H1 (cell line): Measurements from ENCODE around the gene PDZRN3. TPM values are rescaled to one million over a fixed set of nuclear protein-coding genes. Genes with fewer than 3 reads are reported as not detected.
A peak's percentile ranks its signal among the peaks of the same experiment; 100 is the strongest.

Source experiments
- CTCF ChIA-PET: fragments of 300-600 bp; sonication (Branson Sonifier 250); formaldehyde crosslinking; loops from one replicate; lab custom pipeline; 2021; ENCODE audit not compliant: partially characterized antibody; lab: Charles Lee
- POLR2A ChIA-PET: fragments of 300-600 bp; sonication (Branson Sonifier 250); formaldehyde crosslinking; loops from one replicate; lab custom pipeline; 2021; ENCODE audit warnings: inconsistent platforms; ENCODE audit not compliant: partially characterized antibody; lab: Charles Lee
- DNase-seq, 2 experiments: peaks; one replicate each; pipeline versions ENCODE4 v3.0.0 to v3.0.0-alpha.2; 2010 to 2022; ENCODE audit warnings: low spot score in 2 of 2, low read depth in 1 of 2, mixed read lengths in 1 of 2
- FAIRE-seq: peaks from 2 replicates; lab custom pipeline; 2011; peaks lifted over from hg19 to GRCh38; lab: Jason Lieb, UNC
- H2AFZ ChIP-seq: 2 replicates; pipeline ENCODE4 v1.8.1; 2012; ENCODE audit warnings: low read length, inconsistent platforms
- H2AK5ac ChIP-seq: 2 replicates; pipeline ENCODE4 v1.6.1; 2013; ENCODE audit warnings: low read depth, low read length
- H2BK120ac ChIP-seq: replicated peaks from 2 replicates; pipeline ENCODE3; 2013; ENCODE audit warnings: low read depth, low read length, inconsistent platforms
- H2BK12ac ChIP-seq: 2 replicates; pipeline ENCODE4 v1.6.1; 2013; ENCODE audit warnings: low read depth, low read length
- H2BK15ac ChIP-seq: 2 replicates; pipeline ENCODE4 v1.6.1; 2013; ENCODE audit warnings: low read length
- H2BK20ac ChIP-seq: 2 replicates; pipeline ENCODE4 v1.6.1; 2013; ENCODE audit warnings: low read length
- H2BK5ac ChIP-seq: 2 replicates; pipeline ENCODE4 v1.6.1; 2013; ENCODE audit warnings: low read depth, low read length
- H3K14ac ChIP-seq: 2 replicates; pipeline ENCODE4 v1.6.1; 2013; ENCODE audit warnings: inconsistent platforms; ENCODE audit not compliant: insufficient read length
- H3K18ac ChIP-seq: 2 replicates; pipeline ENCODE4 v1.6.1; 2013; ENCODE audit warnings: low read length; ENCODE audit errors: extremely low read depth
- H3K23ac ChIP-seq: 2 replicates; pipeline ENCODE4 v1.6.1; 2013; ENCODE audit warnings: inconsistent platforms; ENCODE audit not compliant: insufficient read length
- H3K23me2 ChIP-seq: 2 replicates; pipeline ENCODE4 v1.6.1; 2013; ENCODE audit warnings: low read depth, low read length
- H3K27ac ChIP-seq: 2 replicates; pipeline ENCODE4 v1.6.1; 2011; ENCODE audit warnings: low read depth, low read length, inconsistent platforms
- H3K27me3 ChIP-seq, 4 experiments: replicated peaks in 1 of 4; 1 replicate in 1 of 4; 2 replicates in 3 of 4; pipeline versions ENCODE4 v1.6.1 to v1.8.1; 2011 to 2013; ENCODE audit warnings: low read length in 3 of 4, mild to moderate bottlenecking in 3 of 4, inconsistent platforms in 2 of 4, mixed read lengths in 2 of 4, moderate library complexity in 1 of 4; ENCODE audit not compliant: control insufficient read depth in 3 of 4, insufficient read depth in 3 of 4; ENCODE audit errors: extremely low read depth in 1 of 4
- H3K36me3 ChIP-seq, 4 experiments: 2 replicates each; pipeline versions ENCODE4 v1.6.1 to v1.8.1; 2011 to 2013; ENCODE audit warnings: mild to moderate bottlenecking in 4 of 4, low read length in 3 of 4, moderate library complexity in 2 of 4, control low read depth in 1 of 4, inconsistent platforms in 1 of 4; ENCODE audit not compliant: insufficient read depth in 4 of 4, control insufficient read depth in 2 of 4
- H3K4ac ChIP-seq: replicated peaks from 2 replicates; pipeline ENCODE3; 2013; ENCODE audit warnings: low read length, low read depth, mixed read lengths, inconsistent platforms; ENCODE audit not compliant: insufficient read length
- H3K4me1 ChIP-seq, 4 experiments: replicated peaks in 1 of 4; 1 replicate in 1 of 4; 2 replicates in 3 of 4; pipeline versions ENCODE4 v1.6.1 to v1.8.1; 2011 to 2013; ENCODE audit warnings: low read length in 3 of 4, inconsistent platforms in 2 of 4, mixed read lengths in 1 of 4; ENCODE audit not compliant: insufficient read depth in 4 of 4, control insufficient read depth in 3 of 4
- H3K4me2 ChIP-seq, 2 experiments: 2 replicates each; pipeline versions ENCODE4 v1.6.1 to v1.8.1; 2011 to 2013; ENCODE audit warnings: low read depth in 2 of 2, low read length in 2 of 2, control low read depth in 1 of 2, inconsistent platforms in 1 of 2, mild to moderate bottlenecking in 1 of 2; ENCODE audit not compliant: insufficient read depth in 1 of 2
- H3K4me3 ChIP-seq, 4 experiments: fragments of 200-600, 300-600 bp in 1 of 4; sonication (generic), shearing (Covaris generic), sonication (Bioruptor Twin) in 1 of 4; 2 replicates each; pipeline versions ENCODE4 v1.5.1 to v1.8.1; 2011 to 2016; ENCODE audit warnings: low read length in 4 of 4, low read depth in 3 of 4, control low read depth in 2 of 4, inconsistent platforms in 2 of 4, mild to moderate bottlenecking in 2 of 4, mixed read lengths in 1 of 4, moderate library complexity in 1 of 4; ENCODE audit not compliant: insufficient read depth in 2 of 4; ENCODE audit errors: extremely low read depth in 1 of 4
- H3K56ac ChIP-seq: replicated peaks from 2 replicates; pipeline ENCODE3; 2013; ENCODE audit warnings: low read depth, mild to moderate bottlenecking, mixed read lengths, low read length, inconsistent platforms; ENCODE audit not compliant: insufficient read length
- H3K79me1 ChIP-seq: 2 replicates; pipeline ENCODE4 v1.6.1; 2013; ENCODE audit warnings: low read depth, low read length, control low read depth
- H3K79me2 ChIP-seq, 2 experiments: 2 replicates each; pipeline versions ENCODE4 v1.6.1 to v1.8.1; 2012 to 2013; ENCODE audit warnings: low read length in 2 of 2, mild to moderate bottlenecking in 2 of 2, inconsistent platforms in 1 of 2; ENCODE audit not compliant: insufficient read depth in 2 of 2, control insufficient read depth in 1 of 2
- H3K9ac ChIP-seq, 4 experiments: replicated peaks in 1 of 4; 1 replicate in 1 of 4; 2 replicates in 3 of 4; pipeline versions ENCODE4 v1.6.1 to v1.8.1; 2011 to 2013; ENCODE audit warnings: low read depth in 3 of 4, low read length in 3 of 4, control low read depth in 2 of 4, mild to moderate bottlenecking in 2 of 4, moderate library complexity in 2 of 4, inconsistent platforms in 1 of 4; ENCODE audit errors: extremely low read depth in 1 of 4
- H3K9me3 ChIP-seq, 2 experiments: 2 replicates each; pipeline versions ENCODE4 v1.6.1 to v1.8.1; 2012 to 2013; ENCODE audit warnings: mild to moderate bottlenecking in 2 of 2, moderate library complexity in 2 of 2, control low read depth in 1 of 2, inconsistent platforms in 1 of 2, low read depth in 1 of 2, low read length in 1 of 2, mixed read lengths in 1 of 2; ENCODE audit not compliant: insufficient read depth in 2 of 2
- H4K20me1 ChIP-seq, 2 experiments: replicated peaks in 1 of 2; 2 replicates each; pipeline versions ENCODE3 to v1.8.1; 2011 to 2013; ENCODE audit warnings: inconsistent platforms in 2 of 2, low read length in 2 of 2, mild to moderate bottlenecking in 1 of 2; ENCODE audit not compliant: insufficient read depth in 2 of 2, control insufficient read depth in 1 of 2
- H4K5ac ChIP-seq: 2 replicates; pipeline ENCODE4 v1.6.1; 2013; ENCODE audit warnings: low read length, low read depth, mixed read lengths, inconsistent platforms; ENCODE audit not compliant: insufficient read length
- H4K8ac ChIP-seq: 2 replicates; pipeline ENCODE4 v1.8.0; 2013; ENCODE audit warnings: mild to moderate bottlenecking, moderate library complexity, low read length, inconsistent platforms; ENCODE audit not compliant: insufficient read depth; ENCODE audit errors: extremely low read depth
- H4K91ac ChIP-seq: replicated peaks from 2 replicates; pipeline ENCODE3; 2013; ENCODE audit warnings: low read length, mixed read lengths, inconsistent platforms; ENCODE audit not compliant: insufficient read length
- BRCA1 ChIP-seq: IDR thresholded peaks from 2 replicates; pipeline ENCODE4 v1.6.1; 2012; ENCODE audit warnings: low read depth, low read length, improper control_type of control experiment
- CTBP2 ChIP-seq: IDR thresholded peaks from 2 replicates; pipeline ENCODE4 v1.7.0; 2011; ENCODE audit warnings: borderline replicate concordance, mild to moderate bottlenecking, moderate library complexity, mixed read lengths, low read length; ENCODE audit not compliant: insufficient read depth, insufficient read length
- CTCF ChIP-seq, 3 experiments: IDR thresholded peaks; 1 replicate in 2 of 3; 2 replicates in 1 of 3; pipeline versions ENCODE4 v1.5.1 to v1.6.1; 2011; ENCODE audit warnings: low read length in 3 of 3, mild to moderate bottlenecking in 3 of 3, inconsistent platforms in 2 of 3, low read depth in 1 of 3, moderate library complexity in 1 of 3; ENCODE audit not compliant: insufficient read depth in 1 of 3; ENCODE audit errors: control extremely low read depth in 1 of 3
- KDM5A ChIP-seq: fragments of 200-600 bp; IDR thresholded peaks from 2 replicates; pipeline ENCODE4 v1.7.1; 2012; ENCODE audit warnings: mild to moderate bottlenecking, low read length, inconsistent platforms, mixed read lengths
- RAD21 ChIP-seq, 2 experiments: IDR thresholded peaks in 1 of 2; conservative IDR thresholded peaks in 1 of 2; 2 replicates each; pipeline ENCODE4 v1.6.1; 2011; ENCODE audit warnings: low read depth in 2 of 2, low read length in 2 of 2, improper control_type of control experiment in 1 of 2, inconsistent platforms in 1 of 2, mild to moderate bottlenecking in 1 of 2, moderate library complexity in 1 of 2
- WGBS, 2 experiments: shearing (Covaris generic) in 1 of 2; methylation state at CpG; one replicate each; pipeline versions ENCODE4 v1.1.6 to v1.1.7; 2013 to 2015; ENCODE audit warnings: low lambda C conversion rate in 2 of 2, mixed read lengths in 2 of 2, inconsistent platforms in 1 of 2, low coverage in 1 of 2, missing lambda C conversion rate in 1 of 2; ENCODE audit not compliant: insufficient replicate concordance in 2 of 2, insufficient coverage in 1 of 2, insufficient read length in 1 of 2; ENCODE audit errors: extremely low coverage in 1 of 2, missing lambda C conversion rate in 1 of 2; 5-methylcytosine and 5-hydroxymethylcytosine counted together
- polyA plus RNA-seq, 7 experiments: library from polyadenylated mRNA; depleted of rRNA in 3 of 7; stranded (reverse) in 5 of 7; unstranded in 2 of 7; fragments of >200 nt in 5 of 7; fragments of 200-250 nt in 2 of 7; gene quantifications; 1 replicate in 5 of 7; 2 replicates in 1 of 7; 4 replicates in 1 of 7; pipeline versions ENCODE4 v1.2.1 to v1.2.3, GENCODE V29; 2011 to 2013; ENCODE audit warnings: missing spikeins in 2 of 7, mixed read lengths in 2 of 7
- total RNA-seq: library from RNA; stranded (reverse); fragmentation: NEBNext Ultra II Directional; extraction: Animal tissue kit (Norgen Biotek cat#: 25700); gene quantifications from 2 replicates; pipeline ENCODE4 v1.2.1, GENCODE V29; 2021

Gene PDZRN3
- total and polyA plus RNA-seq, 2 of the 8 experiments (the other 6 are each of a cell fraction or from before 2014, with no cell fraction given): 4.2 to 20.5 TPM

GRCh38 chr3:73508330-73508954 lies 116.3 kb downstream of the PDZRN3 start:
- no peaks in the 10 kb centered on the region; the same call in 1 of the 2 replicates for H3K79me1 ChIP-seq
- H3K9ac ChIP-seq: no peak overlapping the region
- H3K23me2 ChIP-seq: no peaks in the 10 kb centered on the region
- H2BK5ac ChIP-seq: no peak overlapping the region
- H3K18ac ChIP-seq: no peak overlapping the region
- no peak overlapping the region for H3K4me3 ChIP-seq
- no peak overlapping the region for H2BK15ac ChIP-seq
- no peak overlapping the region for H2BK120ac ChIP-seq
- H4K91ac ChIP-seq: no peak overlapping the region
- no peak overlapping the region for H3K23ac ChIP-seq
- ChIA-PET CTCF (interaction anchor here (0.7 to 2.4 kb wide), 56 partner anchors 9 to 411 kb away, joined by 3 to 13 read pairs (median 3); no protein-coding TSS in a partner anchor), POLR2A (interaction anchor here (0.5 kb wide), 1 partner anchor 192 kb away, joined by 3 read pairs; no protein-coding TSS in a partner anchor)
- no peak overlapping the region for H2BK20ac ChIP-seq
- 45% methylated on average over 6 of the region's 6 CpGs; no CpG with 5 or more reads in 1 of the 2 experiments for WGBS, 2 experiments
- H2BK12ac ChIP-seq: no peak overlapping the region
- no peak overlapping the region for H2AFZ ChIP-seq
- no peak overlapping the region for H3K27ac ChIP-seq
- no peaks in the 10 kb centered on the region for H3K36me3 ChIP-seq
- H3K27me3 ChIP-seq: peaks cover 0 to 5% (median 0%) of the 10 kb centered on the region in 4 experiments; a peak in 3 of 7 replicates
- FAIRE-seq (peak; percentile 88), DNase-seq (no peak)
- H4K5ac ChIP-seq: no peak overlapping the region
- H4K20me1 ChIP-seq: peaks cover 0 to 4% of the 10 kb centered on the region in 2 experiments
- H4K8ac ChIP-seq: no peak overlapping the region
- H3K56ac ChIP-seq: no peak overlapping the region
- no peak overlapping the region for H3K4ac ChIP-seq
- no peak overlapping the region for H3K4me2 ChIP-seq
- H2AK5ac ChIP-seq: no peak overlapping the region
- H3K14ac ChIP-seq: no peak overlapping the region
- H3K79me2 ChIP-seq: no peaks in the 10 kb centered on the region
- TF ChIP-seq CTCF (IDR thresholded peaks at IDR 0.05; ENCODE audit: control extremely low read depth in 1 of 3, insufficient read depth in 1 of 3, low read depth in 1 of 3, low read length in 3 of 3) (peak; percentile 65 to 83 (median 66)), CTBP2 (no peak), BRCA1 (no peak), KDM5A (no peak), RAD21 (IDR thresholded peaks at IDR 0.05 in 1 of 2, conservative IDR thresholded peaks at IDR 0.05 in 1 of 2; ENCODE audit: low read depth in 2 of 2, low read length in 2 of 2) (peak; percentile 67 to 73)
- no peaks in the 10 kb centered on the region for H3K9me3 ChIP-seq
- H3K4me1 ChIP-seq: peaks cover 6 to 12% (median 11%) of the 10 kb centered on the region in 4 experiments
